Endothelial cell of umbilical vein (primary cell): Measurements from ENCODE around the gene SPEF2. TPM values are rescaled to one million over a fixed set of nuclear protein-coding genes. Genes with fewer than 3 reads are reported as not detected.

ENCODE experiments used
- BruUV-seq: library from RNA; stranded (reverse); fragments of 400-500 nt; replicated peaks from 2 replicates; lab custom pipeline; 2021; lab: Mats Ljungman, UMichigan
- CTCF ChIA-PET: fragments of 300-600, 350-600 bp; sonication (Branson Sonifier 250); formaldehyde crosslinking; loops from one replicate; lab custom pipeline; 2021; ENCODE audit warnings: antibody characterized with exemption, inconsistent platforms; lab: Charles Lee
- POLR2A ChIA-PET: fragments of 300-600, 350-600 bp; sonication (Branson Sonifier 250); formaldehyde crosslinking; loops from one replicate; lab custom pipeline; 2021; ENCODE audit warnings: antibody characterized with exemption, inconsistent platforms; lab: Charles Lee
- DNase-seq: peaks from one replicate; pipeline ENCODE4 v3.0.0-alpha.2; 2011; ENCODE audit warnings: low read depth, low spot score
- FAIRE-seq: peaks from 2 replicates; lab custom pipeline; 2011; peaks lifted over from hg19 to GRCh38; lab: Jason Lieb, UNC
- H2AFZ ChIP-seq: 2 replicates; pipeline ENCODE4 v1.6.0; 2012; ENCODE audit warnings: low read depth, low read length, control low read depth, inconsistent platforms
- H3K27ac ChIP-seq: 2 replicates; pipeline ENCODE4 v1.5.1; 2011; ENCODE audit warnings: low read depth, mild to moderate bottlenecking, control low read depth, low read length, moderate library complexity; ENCODE audit not compliant: insufficient read depth
- H3K27me3 ChIP-seq, 2 experiments: 2 replicates each; pipeline versions ENCODE4 v1.6.0 to v1.6.1; 2011; ENCODE audit warnings: low read length in 2 of 2, mixed read lengths in 1 of 2; ENCODE audit not compliant: control insufficient read depth in 2 of 2, insufficient read depth in 2 of 2
- H3K36me3 ChIP-seq, 2 experiments: 2 replicates in 1 of 2; 3 replicates in 1 of 2; pipeline ENCODE4 v1.5.1; 2011; ENCODE audit warnings: low read length in 2 of 2, mild to moderate bottlenecking in 1 of 2, moderate library complexity in 1 of 2; ENCODE audit not compliant: control insufficient read depth in 2 of 2, insufficient read depth in 2 of 2; ENCODE audit errors: extremely low read depth in 1 of 2
- H3K4me1 ChIP-seq: 3 replicates; pipeline ENCODE4 v1.5.1; 2011; ENCODE audit warnings: mild to moderate bottlenecking, low read length; ENCODE audit not compliant: control insufficient read depth, insufficient read depth; ENCODE audit errors: extremely low read depth
- H3K4me2 ChIP-seq: 2 replicates; pipeline ENCODE4 v1.6.1; 2011; ENCODE audit warnings: low read length, control low read depth, mixed read lengths; ENCODE audit not compliant: insufficient read depth
- H3K4me3 ChIP-seq, 3 experiments: fragments of 200-600 bp in 1 of 3; sonication (generic), shearing (Covaris generic) in 1 of 3; replicated peaks in 1 of 3; 2 replicates each; pipeline ENCODE4 v1.5.1; 2011 to 2016; ENCODE audit warnings: control low read depth in 3 of 3, low read length in 3 of 3, mild to moderate bottlenecking in 2 of 3, inconsistent platforms in 1 of 3, low read depth in 1 of 3, moderate library complexity in 1 of 3; ENCODE audit not compliant: insufficient read depth in 1 of 3
- H3K79me2 ChIP-seq: 2 replicates; pipeline ENCODE4 v1.6.0; 2012; ENCODE audit warnings: low read length, inconsistent platforms; ENCODE audit not compliant: control insufficient read depth, insufficient read depth
- H3K9ac ChIP-seq: replicated peaks from 2 replicates; pipeline ENCODE3; 2011; ENCODE audit warnings: low read length, control low read depth; ENCODE audit not compliant: insufficient read depth; ENCODE audit errors: extremely low read depth
- H3K9me1 ChIP-seq: replicated peaks from 3 replicates; pipeline ENCODE4 v1.6.0; 2011; ENCODE audit warnings: mild to moderate bottlenecking, low read length; ENCODE audit not compliant: control insufficient read depth, insufficient read depth; ENCODE audit errors: extremely low read depth
- H3K9me3 ChIP-seq: replicated peaks from 2 replicates; pipeline ENCODE4 v1.5.1; 2012; ENCODE audit warnings: low read length, inconsistent platforms; ENCODE audit not compliant: control insufficient read depth, insufficient read depth
- H4K20me1 ChIP-seq: replicated peaks from 2 replicates; pipeline ENCODE3; 2011; ENCODE audit warnings: mild to moderate bottlenecking, low read length; ENCODE audit not compliant: control insufficient read depth, insufficient read depth; ENCODE audit errors: extremely low read depth
- EZH2 ChIP-seq: IDR thresholded peaks from 2 replicates; pipeline ENCODE4 v1.6.1; 2012; ENCODE audit warnings: borderline replicate concordance, low read depth, mild to moderate bottlenecking, moderate library complexity, low read length, inconsistent platforms; ENCODE audit not compliant: severe bottlenecking
- FOS ChIP-seq: IDR thresholded peaks from 2 replicates; pipeline ENCODE4 v1.6.1; 2011; ENCODE audit warnings: mild to moderate bottlenecking, low read length, moderate library complexity, borderline replicate concordance; ENCODE audit not compliant: insufficient read depth
- GATA2 ChIP-seq: IDR thresholded peaks from 2 replicates; pipeline ENCODE4 v1.7.0; 2011; ENCODE audit warnings: low read depth, mild to moderate bottlenecking, moderate library complexity, mixed read lengths, low read length; ENCODE audit not compliant: insufficient read length, insufficient read depth
- JUN ChIP-seq: IDR thresholded peaks from 2 replicates; pipeline ENCODE4 v1.6.1; 2011; ENCODE audit warnings: borderline replicate concordance, low read depth; ENCODE audit not compliant: insufficient read length, insufficient read depth
- MYC ChIP-seq: IDR thresholded peaks from one replicate; pipeline ENCODE4 v1.6.1; 2011; ENCODE audit warnings: mild to moderate bottlenecking, low read depth, low read length
- POLR2A ChIP-seq: IDR thresholded peaks from 2 replicates; pipeline ENCODE4 v1.6.1; 2012; ENCODE audit warnings: low read depth, mild to moderate bottlenecking, control low read depth, low read length
- POLR2AphosphoS5 ChIP-seq: IDR thresholded peaks from 2 replicates; pipeline ENCODE4 v1.6.1; 2012; ENCODE audit warnings: low read depth, mild to moderate bottlenecking, control low read depth, low read length, moderate library complexity; ENCODE audit not compliant: insufficient read depth
- dilution Hi-C: fragments of 300-500 bp; cut with MboI; formaldehyde crosslinking; loops from one replicate; pipeline ENCODE4 v1.15.0; 2019; ENCODE audit warnings: low sequenced_read_pairs; ENCODE audit not compliant: extremely low pct_ligation_motif_present
- intact Hi-C: fragments of 100-400 bp; cut with micrococcal nuclease; formaldehyde crosslinking; loops from one replicate; pipeline ENCODE4 v1.10.0; 2022
- polyA plus RNA-seq, 4 experiments: library from polyadenylated mRNA; depleted of rRNA in 3 of 4; stranded (reverse) in 3 of 4; unstranded in 1 of 4; fragments of >200 nt; gene quantifications; 2 replicates each; pipeline versions ENCODE4 v1.2.1 to v1.2.3, GENCODE V29; 2011 to 2012; ENCODE audit warnings: missing spikeins in 1 of 4
- total RNA-seq: library from RNA; stranded (reverse); gene quantifications from 2 replicates; pipeline ENCODE4 v1.2.3, GENCODE V29; 2021
- TF ChIP-seq, protein P1 (sequence below), 2 donors: IDR thresholded peaks; 1 replicate in 1 of 2; 2 replicates in 1 of 2; pipeline ENCODE4 v1.5.1; 2011; ENCODE audit warnings: low read length in 2 of 2, mild to moderate bottlenecking in 2 of 2, moderate library complexity in 2 of 2, control low read depth in 1 of 2, inconsistent platforms in 1 of 2, low read depth in 1 of 2; ENCODE audit not compliant: insufficient read depth in 1 of 2; ENCODE audit errors: extremely low read depth in 1 of 2
- TF ChIP-seq, protein P2 (sequence below): IDR thresholded peaks from 2 replicates; pipeline ENCODE4 v1.6.1; 2011; ENCODE audit not compliant: insufficient read depth, insufficient read length

SPEF2 gene
- total and polyA plus RNA-seq, 2 donors (not counting 3 experiments of a cell fraction or from before 2014, with no cell fraction given), result 0.28 to 0.73 TPM

DNA sequence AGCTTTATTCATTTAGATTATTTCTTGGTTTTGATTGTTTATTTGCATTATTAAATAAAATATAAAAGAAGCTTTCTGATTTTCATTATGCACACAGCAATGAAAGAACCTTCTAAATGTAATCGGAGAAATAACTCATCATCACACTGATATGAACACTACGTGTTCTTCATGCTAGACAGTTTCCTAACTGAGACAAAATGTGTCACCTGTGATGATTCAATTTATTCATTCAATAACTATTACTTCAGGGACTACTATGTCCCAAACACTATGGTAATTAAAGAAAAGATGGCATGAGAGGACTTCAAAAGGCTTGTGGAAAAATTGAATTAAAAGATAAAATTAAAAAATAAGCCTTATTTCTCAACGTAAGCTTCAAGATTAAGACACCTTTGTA is 118.1 kb downstream of the SPEF2 start:
- no peak for FAIRE-seq

More for the DNA sequence above, 118.1 kb downstream of the SPEF2 start:
- TF ChIP-seq JUN, result no peak
- TF ChIP-seq, protein P1, sequence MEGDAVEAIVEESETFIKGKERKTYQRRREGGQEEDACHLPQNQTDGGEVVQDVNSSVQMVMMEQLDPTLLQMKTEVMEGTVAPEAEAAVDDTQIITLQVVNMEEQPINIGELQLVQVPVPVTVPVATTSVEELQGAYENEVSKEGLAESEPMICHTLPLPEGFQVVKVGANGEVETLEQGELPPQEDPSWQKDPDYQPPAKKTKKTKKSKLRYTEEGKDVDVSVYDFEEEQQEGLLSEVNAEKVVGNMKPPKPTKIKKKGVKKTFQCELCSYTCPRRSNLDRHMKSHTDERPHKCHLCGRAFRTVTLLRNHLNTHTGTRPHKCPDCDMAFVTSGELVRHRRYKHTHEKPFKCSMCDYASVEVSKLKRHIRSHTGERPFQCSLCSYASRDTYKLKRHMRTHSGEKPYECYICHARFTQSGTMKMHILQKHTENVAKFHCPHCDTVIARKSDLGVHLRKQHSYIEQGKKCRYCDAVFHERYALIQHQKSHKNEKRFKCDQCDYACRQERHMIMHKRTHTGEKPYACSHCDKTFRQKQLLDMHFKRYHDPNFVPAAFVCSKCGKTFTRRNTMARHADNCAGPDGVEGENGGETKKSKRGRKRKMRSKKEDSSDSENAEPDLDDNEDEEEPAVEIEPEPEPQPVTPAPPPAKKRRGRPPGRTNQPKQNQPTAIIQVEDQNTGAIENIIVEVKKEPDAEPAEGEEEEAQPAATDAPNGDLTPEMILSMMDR (IDR thresholded peaks at IDR 0.05; ENCODE audit: extremely low read depth in 1 of 2, insufficient read depth in 1 of 2, low read depth in 1 of 2, low read length in 2 of 2), result no peak
- TF ChIP-seq POLR2AphosphoS5, result no peak
- TF ChIP-seq, protein P2, sequence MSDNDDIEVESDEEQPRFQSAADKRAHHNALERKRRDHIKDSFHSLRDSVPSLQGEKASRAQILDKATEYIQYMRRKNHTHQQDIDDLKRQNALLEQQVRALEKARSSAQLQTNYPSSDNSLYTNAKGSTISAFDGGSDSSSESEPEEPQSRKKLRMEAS, result no peak
- no peak for TF ChIP-seq POLR2A
- no peak for TF ChIP-seq GATA2
- no peak for TF ChIP-seq EZH2
- TF ChIP-seq FOS, result no peak
- TF ChIP-seq MYC, result no peak
- Histone ChIP-seq H3K27me3 (no peaks in the 10 kb centered on the region), H3K79me2 (no peaks in the 10 kb centered on the region), H3K9me3 (no peaks in the 10 kb centered on the region), H3K36me3 (no peaks in the 10 kb centered on the region), H3K4me2 (no peak overlapping the region), H3K4me3 (no peak overlapping the region), H3K9me1 (no peaks in the 10 kb centered on the region), H3K4me1 (no peaks in the 10 kb centered on the region), H4K20me1 (no peaks in the 10 kb centered on the region), H2AFZ (no peak overlapping the region), H3K27ac (no peak overlapping the region), H3K9ac (no peak overlapping the region)
- no TSS peak for BruUV-seq
- POLR2A ChIA-PET, result no interaction called here
- intact Hi-C loops (no loop called here), dilution Hi-C loops (no loop called here)
- CTCF ChIA-PET, result no interaction called here
- no peak for DNase-seq
